NAMALWA (cell line): ENCODE results near the gene MTHFD2.
"Not testable (repeated sequence)": the region's sequence is repeated elsewhere in the genome, so short reads cannot be mapped to it uniquely, and the experiment has no call there.

ENCODE experiments used
- DNase-seq: peaks from one replicate; pipeline ENCODE4 v3.0.0-alpha.2; 2015; ENCODE audit warnings: low spot score

The MTHFD2 gene

GRCh38 chr2:74198461-74199274, at the start of gene MTHFD2:
Gene MTHFD2, plus strand, starts transcription at chr2:74198615. Its CDS starts 27 bp downstream, at chr2:74198642.
- DNase-seq: peak; percentile 99

- DNase-seq: no peak
Measured at GRCh38 chr2:74149247-74149525, 49.2 kb upstream of the MTHFD2 start.

GRCh38 chr2:74149570-74150319, 48.7 kb upstream of the MTHFD2 start:
- DNase-seq: no peak

- no peak for DNase-seq
Measured at GRCh38 chr2:74152954-74153353, 45.5 kb upstream of the MTHFD2 start.

- DNase-seq: no peak
Measured at GRCh38 chr2:74155830-74156229, 42.6 kb upstream of the MTHFD2 start.

GRCh38 chr2:74162951-74163350, 35.5 kb upstream of the MTHFD2 start:
- DNase-seq: no peak

- DNase-seq: no peak
Measured at GRCh38 chr2:74164761-74165160, 33.7 kb upstream of the MTHFD2 start.

- no peak for DNase-seq
Measured at GRCh38 chr2:74168739-74169138, 29.7 kb upstream of the MTHFD2 start.

- no peak for DNase-seq
Measured at GRCh38 chr2:74174909-74175308, 23.5 kb upstream of the MTHFD2 start.

GRCh38 chr2:74177696-74178095, 20.7 kb upstream of the MTHFD2 start:
- no peak for DNase-seq

- DNase-seq: peak; percentile 99
Measured at GRCh38 chr2:74178211-74179062, 20.0 kb upstream of the MTHFD2 start, which contains the start of gene MOB1A. Gene MOB1A, minus strand, starts transcription at chr2:74178879. Its CDS starts 205 bp downstream, at chr2:74178674.

GRCh38 chr2:74179063-74179865, 19.2 kb upstream of the MTHFD2 start:
- no peak for DNase-seq

GRCh38 chr2:74181739-74182138, 16.7 kb upstream of the MTHFD2 start:
- peak; percentile 96 for DNase-seq

- DNase-seq: no peak
Measured at GRCh38 chr2:74183878-74184277, 14.5 kb upstream of the MTHFD2 start.

- peak; percentile 87 for DNase-seq
Measured at GRCh38 chr2:74186038-74186437, 12.4 kb upstream of the MTHFD2 start.

- not testable (repeated sequence) for DNase-seq
Measured at GRCh38 chr2:74186706-74187105, 11.7 kb upstream of the MTHFD2 start.

- no peak for DNase-seq
Measured at GRCh38 chr2:74188018-74188601, 10.3 kb upstream of the MTHFD2 start.

- no peak for DNase-seq
Measured at GRCh38 chr2:74188696-74189095, 9.7 kb upstream of the MTHFD2 start.

GRCh38 chr2:74191596-74192380, 6.6 kb upstream of the MTHFD2 start:
- DNase-seq: no peak

- DNase-seq: no peak
Measured at GRCh38 chr2:74194799-74195198, 3.6 kb upstream of the MTHFD2 start.
